GM12891 (cell line): ENCODE data around the gene TENM4.

Experiments
- POLR2A ChIP-seq: IDR thresholded peaks from 2 replicates; pipeline ENCODE4 v1.6.1; 2011; ENCODE audit warnings: low read depth, low read length, control low read depth
- POLR2AphosphoS5 ChIP-seq: IDR thresholded peaks from 2 replicates; pipeline ENCODE4 v1.6.1; 2011; ENCODE audit warnings: low read depth, low read length, control low read depth
- TAF1 ChIP-seq: IDR thresholded peaks from 2 replicates; pipeline ENCODE4 v1.6.1; 2011; ENCODE audit warnings: low read depth, low read length, control low read depth

- no peak for TF ChIP-seq POLR2A
- TF ChIP-seq POLR2AphosphoS5: no peak
- no peak for TF ChIP-seq TAF1
Measured at GRCh38 chr11:79346021-79346420, 94.8 kb downstream of the TENM4 start.
